ENCODE data around the gene TDRD12. TPM values are rescaled to one million over a fixed set of nuclear protein-coding genes. Genes with fewer than 3 reads are reported as not detected.
"Not testable (repeated sequence)": the region's sequence is repeated elsewhere in the genome, so short reads cannot be mapped to it uniquely, and the experiment has no call there.

The TDRD12 gene
- total and polyA plus RNA-seq, 12 donors = 0.06 to 0.47 (median 0.12) TPM; not detected in 6

GRCh38 chr19:32688311-32688710 is 31.3 kb upstream of the TDRD12 start:
- WGBS, 2 donors = 71 to 73% methylated on average over 1 of the region's 1 CpG
- no peak overlapping the region for H3K27ac ChIP-seq
- H3K9me3 ChIP-seq = no peaks in the 10 kb centered on the region

GRCh38 chr19:32691291-32691951 is 28.1 kb upstream of the TDRD12 start, which contains the start of gene NUDT19:
Gene NUDT19, plus strand, starts transcription at chr19:32691821. Its CDS starts 140 bp downstream, at chr19:32691961.
- no peak for TF ChIP-seq CTCF (IDR thresholded peaks at IDR 0.05)
- 5 to 6% methylated on average over 32 of the region's 32 CpGs for WGBS, 2 donors
- ATAC-seq (peak; percentile 93 to 98 (median 96)), DNase-seq (peak; percentile 85 to 89)
- Histone ChIP-seq H3K4me1 (peaks cover 6 to 67% (median 50%) of the 10 kb centered on the region in 9 donors), H3K27ac (peak within 1 kb of the TSS; percentile 31 to 96 (median 92)), H3K4me3 (peak within 1 kb of the TSS; percentile 60 to 84 (median 77)), H3K9me3 (peaks cover 0 to 4% (median 0%) of the 10 kb centered on the region in 11 donors), H3K36me3 (peaks cover 0 to 11% (median 0%) of the 10 kb centered on the region in 9 donors), H3K27me3 (no peaks in the 10 kb centered on the region)
- intact Hi-C loops (cut with DNase I) = loop anchor here in 3 of 10 donors (2.0 to 10.0 kb wide), 4 partner anchors 15 to 109 kb away; partner anchors contain the start of genes PDCD5 (in 2 of the 3), ANKRD27 (in 1 of the 3) and RGS9BP (in 1 of the 3)

More at GRCh38 chr19:32688311-32688710, 31.3 kb upstream of the TDRD12 start:
- DNase-seq (no peak), ATAC-seq (no peak)
- peaks cover 0 to 11% (median 0%) of the 10 kb centered on the region in 9 donors for H3K36me3 ChIP-seq
- peaks cover 4 to 36% (median 20%) of the 10 kb centered on the region in 9 donors for H3K4me1 ChIP-seq
- TF ChIP-seq CTCF (IDR thresholded peaks at IDR 0.05) = no peak
- H3K27me3 ChIP-seq = no peaks in the 10 kb centered on the region
- intact Hi-C loops (cut with DNase I) = no loop called here
- no peak overlapping the region for H3K4me3 ChIP-seq

- peak in 1 of 9 donors; percentile 6 for TF ChIP-seq CTCF (IDR thresholded peaks at IDR 0.05)
- Histone ChIP-seq H3K27me3 (no peaks in the 10 kb centered on the region), H3K27ac (peak overlapping the region; percentile 31 to 96 (median 92)), H3K9me3 (peaks cover 0 to 4% (median 0%) of the 10 kb centered on the region in 11 donors), H3K36me3 (peaks cover 0 to 5% (median 0%) of the 10 kb centered on the region in 9 donors), H3K4me1 (peaks cover 6 to 74% (median 57%) of the 10 kb centered on the region in 9 donors), H3K4me3 (peak overlapping the region; percentile 60 to 84 (median 77))
- ATAC-seq = peak; percentile 70 to 88 (median 80)
- WGBS, 2 donors = 7% methylated on average over 79 to 93 of the region's 93 CpGs
- intact Hi-C loops (cut with DNase I) = loop anchor here in 3 of 10 donors (2.0 to 10.0 kb wide), 4 partner anchors 15 to 110 kb away; partner anchors contain the start of genes PDCD5 (in 2 of the 3), ANKRD27 (in 1 of the 3) and RGS9BP (in 1 of the 3)
- DNase-seq = peak; percentile 66 to 67
Measured at GRCh38 chr19:32691952-32692726, 27.4 kb upstream of the TDRD12 start.

- Histone ChIP-seq H3K36me3 (peaks cover 0 to 6% (median 0%) of the 10 kb centered on the region in 9 donors), H3K4me3 (peak overlapping the region; percentile 60 to 84 (median 77)), H3K9me3 (peaks cover 0 to 4% (median 0%) of the 10 kb centered on the region in 11 donors), H3K27me3 (no peaks in the 10 kb centered on the region), H3K4me1 (peaks cover 6 to 79% (median 58%) of the 10 kb centered on the region in 9 donors), H3K27ac (peak overlapping the region in 9 of 10 donors; percentile 80 to 96 (median 92))
- no peak for DNase-seq
- peak in 1 of 8 donors; percentile 5 for ATAC-seq
- 27 to 31% methylated on average over 7 of the region's 7 CpGs for WGBS, 2 donors
- TF ChIP-seq CTCF (IDR thresholded peaks at IDR 0.05) = no peak
- intact Hi-C loops (cut with DNase I) = loop anchor here in 2 of 10 donors (5.0 to 10.0 kb wide), 2 partner anchors 108 to 110 kb away; partner anchors contain the start of gene PDCD5 (in 2 of the 2)
Measured at GRCh38 chr19:32692727-32693061, 26.9 kb upstream of the TDRD12 start.

- H3K36me3 ChIP-seq, H3K9me3 ChIP-seq, ATAC-seq, DNase-seq, H3K27me3 ChIP-seq: not testable (repeated sequence)
- Histone ChIP-seq H3K4me3 (peak overlapping the region; percentile 60 to 84 (median 77)), H3K27ac (peak overlapping the region in 2 of 10 donors; percentile 92), H3K4me1 (peaks cover 6 to 76% (median 58%) of the 10 kb centered on the region in 9 donors)
- intact Hi-C loops (cut with DNase I) = loop anchor here in 2 of 10 donors (5.0 to 10.0 kb wide), 2 partner anchors 109 to 111 kb away; partner anchors contain the start of gene PDCD5 (in 2 of the 2)
- WGBS, 2 donors = 91 to 93% methylated on average over 20 of the region's 20 CpGs
Measured at GRCh38 chr19:32693151-32694108, 26.1 kb upstream of the TDRD12 start.

Measured in heart right ventricle (tissue), 16 donors.